H9 (cell line): ENCODE results near the gene GALNT2. TPM values are rescaled to one million over a fixed set of nuclear protein-coding genes. Genes with fewer than 3 reads are reported as not detected.

Experiments used
- DNase-seq: peaks from one replicate; pipeline ENCODE4 v3.0.0-alpha.2; 2017
- H2AFZ ChIP-seq: one replicate; pipeline ENCODE4 v1.6.1; 2013; ENCODE audit warnings: mild to moderate bottlenecking, low read length, control low read depth, moderate library complexity
- H2AK5ac ChIP-seq: 2 replicates; pipeline ENCODE4 v1.6.1; 2013; ENCODE audit warnings: low read length, control low read depth, mixed read lengths; ENCODE audit not compliant: insufficient read length
- H2BK120ac ChIP-seq: one replicate; pipeline ENCODE4 v1.6.1; 2013; ENCODE audit warnings: low read depth, mild to moderate bottlenecking, low read length, control low read depth, inconsistent platforms; ENCODE audit not compliant: poor library complexity, severe bottlenecking
- H2BK12ac ChIP-seq: 2 replicates; pipeline ENCODE4 v1.6.1; 2013; ENCODE audit warnings: low read length, control low read depth, mixed read lengths, low read depth; ENCODE audit not compliant: insufficient read length
- H2BK15ac ChIP-seq: 2 replicates; pipeline ENCODE4 v1.6.1; 2013; ENCODE audit warnings: low read depth, low read length, control low read depth
- H2BK20ac ChIP-seq: one replicate; pipeline ENCODE4 v1.6.1; 2013; ENCODE audit warnings: low read depth, mild to moderate bottlenecking, low read length, control low read depth, inconsistent platforms; ENCODE audit not compliant: poor library complexity, severe bottlenecking
- H2BK5ac ChIP-seq: 2 replicates; pipeline ENCODE4 v1.6.1; 2013; ENCODE audit warnings: low read length, control low read depth, mixed read lengths; ENCODE audit not compliant: insufficient read length
- H3K14ac ChIP-seq: 2 replicates; pipeline ENCODE4 v1.6.1; 2013; ENCODE audit warnings: low read length, control low read depth; ENCODE audit not compliant: insufficient read depth
- H3K18ac ChIP-seq: 2 replicates; pipeline ENCODE4 v1.6.1; 2013; ENCODE audit warnings: low read depth, mild to moderate bottlenecking, mixed read lengths, low read length, control low read depth; ENCODE audit not compliant: insufficient read length
- H3K23ac ChIP-seq: 2 replicates; pipeline ENCODE4 v1.6.1; 2013; ENCODE audit warnings: low read length, control low read depth, mixed read lengths, low read depth; ENCODE audit not compliant: insufficient read length
- H3K23me2 ChIP-seq: 2 replicates; pipeline ENCODE4 v1.6.1; 2013; ENCODE audit warnings: low read depth, mild to moderate bottlenecking, mixed read lengths, low read length, control low read depth; ENCODE audit not compliant: insufficient read length, poor library complexity, severe bottlenecking
- H3K27ac ChIP-seq: 2 replicates; pipeline ENCODE4 v1.5.1; 2013; ENCODE audit warnings: low read length, control low read depth, mixed read lengths, low read depth; ENCODE audit not compliant: insufficient read length
- H3K27me3 ChIP-seq: 2 replicates; pipeline ENCODE4 v1.6.1; 2013; ENCODE audit warnings: low read length, control low read depth, inconsistent platforms; ENCODE audit not compliant: insufficient read depth
- H3K4ac ChIP-seq: 2 replicates; pipeline ENCODE4 v1.6.1; 2013; ENCODE audit warnings: low read depth, mild to moderate bottlenecking, control low read depth, inconsistent platforms, low read length, moderate library complexity
- H3K4me1 ChIP-seq: 2 replicates; pipeline ENCODE4 v1.6.1; 2013; ENCODE audit warnings: low read length, control low read depth, inconsistent platforms; ENCODE audit not compliant: insufficient read depth
- H3K4me2 ChIP-seq: 2 replicates; pipeline ENCODE4 v1.6.1; 2013; ENCODE audit warnings: low read length, control low read depth, mixed read lengths; ENCODE audit not compliant: insufficient read length, insufficient read depth
- H3K56ac ChIP-seq: 2 replicates; pipeline ENCODE4 v1.6.1; 2013; ENCODE audit warnings: low read depth, mild to moderate bottlenecking, mixed read lengths, low read length, control low read depth; ENCODE audit not compliant: insufficient read length
- H3K79me1 ChIP-seq: 2 replicates; pipeline ENCODE4 v1.6.1; 2013; ENCODE audit warnings: low read depth, mild to moderate bottlenecking, moderate library complexity, low read length, control low read depth, inconsistent platforms; ENCODE audit not compliant: insufficient read depth, poor library complexity, severe bottlenecking
- H3K79me2 ChIP-seq: 2 replicates; pipeline ENCODE4 v1.6.1; 2013; ENCODE audit warnings: low read length, control low read depth, inconsistent platforms; ENCODE audit not compliant: insufficient read depth
- H3K9ac ChIP-seq: 2 replicates; pipeline ENCODE4 v1.6.1; 2013; ENCODE audit warnings: low read length, control low read depth, mixed read lengths; ENCODE audit not compliant: insufficient read length; ENCODE audit errors: extremely low read depth
- H3K9me3 ChIP-seq: one replicate; pipeline ENCODE4 v1.6.1; 2013; ENCODE audit warnings: low read depth, low read length, inconsistent platforms; ENCODE audit not compliant: control insufficient read depth
- H3T11ph ChIP-seq: one replicate; pipeline ENCODE4 v1.6.1; 2013; ENCODE audit warnings: mild to moderate bottlenecking, low read length, control low read depth, inconsistent platforms
- H4K20me1 ChIP-seq: one replicate; pipeline ENCODE4 v1.6.1; 2013; ENCODE audit not compliant: control insufficient read depth, insufficient read length, insufficient read depth
- H4K5ac ChIP-seq: 2 replicates; pipeline ENCODE4 v1.6.1; 2013; ENCODE audit warnings: low read depth, mild to moderate bottlenecking, mixed read lengths, low read length, control low read depth; ENCODE audit not compliant: insufficient read length
- H4K8ac ChIP-seq: replicated peaks from 2 replicates; pipeline ENCODE4 v1.6.1; 2013; ENCODE audit warnings: low read length, control low read depth, mixed read lengths, low read depth; ENCODE audit not compliant: insufficient read length
- H4K91ac ChIP-seq: 2 replicates; pipeline ENCODE4 v1.6.1; 2013; ENCODE audit warnings: low read depth, mild to moderate bottlenecking, moderate library complexity, mixed read lengths, low read length, control low read depth; ENCODE audit not compliant: insufficient read length
- H3K27ac Mint-ChIP-seq, 3 experiments: 2 replicates in 2 of 3; 3 replicates in 1 of 3; pipeline ENCODE4 v1.8.0; 2020 to 2021; ENCODE audit warnings: mixed read lengths in 3 of 3, mild to moderate bottlenecking in 1 of 3, moderate library complexity in 1 of 3
- H3K27me3 Mint-ChIP-seq: 2 replicates; pipeline ENCODE4 v1.8.0; 2021; ENCODE audit warnings: low read depth, mild to moderate bottlenecking, moderate library complexity, mixed read lengths
- H3K36me3 Mint-ChIP-seq, 3 experiments: 2 replicates in 2 of 3; 3 replicates in 1 of 3; pipeline ENCODE4 v1.8.0; 2020 to 2021; ENCODE audit warnings: low read depth in 3 of 3, mixed read lengths in 3 of 3; ENCODE audit not compliant: insufficient read depth in 1 of 3
- H3K4me1 Mint-ChIP-seq, 2 experiments: 2 replicates each; pipeline ENCODE4 v1.8.0; 2020; ENCODE audit warnings: mixed read lengths in 2 of 2
- H3K4me3 Mint-ChIP-seq, 2 experiments: 2 replicates in 1 of 2; 3 replicates in 1 of 2; pipeline ENCODE4 v1.8.0; 2020 to 2021; ENCODE audit warnings: mild to moderate bottlenecking in 2 of 2, mixed read lengths in 2 of 2, moderate library complexity in 1 of 2
- H3K9me3 Mint-ChIP-seq, 2 experiments: 2 replicates in 1 of 2; 3 replicates in 1 of 2; pipeline ENCODE4 v1.8.0; 2020; ENCODE audit warnings: mild to moderate bottlenecking in 2 of 2, mixed read lengths in 2 of 2, moderate library complexity in 1 of 2
- WGBS: extraction: QIAGEN DNeasy Blood & Tissue Kit; methylation state at CpG from one replicate; pipeline ENCODE4 v1.1.7; 2013; ENCODE audit warnings: missing lambda C conversion rate, low lambda C conversion rate, mixed read lengths; ENCODE audit not compliant: insufficient read length; ENCODE audit errors: extremely low coverage; 5-methylcytosine and 5-hydroxymethylcytosine counted together
- total RNA-seq: library from RNA; stranded (reverse); gene quantifications from 2 replicates; pipeline ENCODE4 v1.2.1, GENCODE V29; 2021
- TF ChIP-seq, protein P1 (sequence below): fragments of 200-600 bp; sonication (generic); conservative IDR thresholded peaks from 3 replicates; pipeline ENCODE4 v1.8.0; 2021; ENCODE audit warnings: antibody characterized with exemption, mild to moderate bottlenecking

Gene GALNT2
- total RNA-seq, 1 experiment from 2014 or later = 57.6 TPM

GRCh38 chr1:230316864-230317745 lies 250.1 kb downstream of the GALNT2 start:
- Mint-ChIP-seq H3K27ac (no peak overlapping the region; a peak in 1 of 7 replicates), H3K27me3 (no peaks in the 10 kb centered on the region; the same call in none of the 2 replicates), H3K36me3 (peaks cover 8 to 17% (median 13%) of the 10 kb centered on the region in 3 experiments), H3K4me1 (peaks cover 0 to 3% of the 10 kb centered on the region in 2 experiments; a peak in 1 of 4 replicates), H3K9me3 (no peaks in the 10 kb centered on the region), H3K4me3 (no peak overlapping the region)
- Histone ChIP-seq H3T11ph (no peak overlapping the region), H2AK5ac (no peak overlapping the region), H2BK12ac (no peak overlapping the region), H4K20me1 (peaks cover 4% of the 10 kb centered on the region), H2BK20ac (no peak overlapping the region), H3K56ac (no peak overlapping the region), H2BK120ac (no peak overlapping the region), H4K5ac (no peak overlapping the region), H3K4me2 (no peak overlapping the region), H2BK5ac (no peak overlapping the region), H3K27ac (no peak overlapping the region), H3K14ac (no peak overlapping the region), H3K4me1 (no peaks in the 10 kb centered on the region), H3K4ac (no peak overlapping the region), H4K8ac (no peak overlapping the region), H2BK15ac (no peak overlapping the region), H3K23me2 (no peaks in the 10 kb centered on the region), H2AFZ (no peak overlapping the region), H3K9me3 (no peaks in the 10 kb centered on the region), H3K27me3 (no peaks in the 10 kb centered on the region), H3K79me2 (no peaks in the 10 kb centered on the region), H3K79me1 (no peaks in the 10 kb centered on the region), H3K23ac (no peak overlapping the region), H4K91ac (no peak overlapping the region), H3K9ac (no peak overlapping the region), H3K18ac (no peak overlapping the region)
- no peak for DNase-seq
- no CpG with 5 or more reads among the region's 23 CpGs for WGBS
- TF ChIP-seq, protein P1, sequence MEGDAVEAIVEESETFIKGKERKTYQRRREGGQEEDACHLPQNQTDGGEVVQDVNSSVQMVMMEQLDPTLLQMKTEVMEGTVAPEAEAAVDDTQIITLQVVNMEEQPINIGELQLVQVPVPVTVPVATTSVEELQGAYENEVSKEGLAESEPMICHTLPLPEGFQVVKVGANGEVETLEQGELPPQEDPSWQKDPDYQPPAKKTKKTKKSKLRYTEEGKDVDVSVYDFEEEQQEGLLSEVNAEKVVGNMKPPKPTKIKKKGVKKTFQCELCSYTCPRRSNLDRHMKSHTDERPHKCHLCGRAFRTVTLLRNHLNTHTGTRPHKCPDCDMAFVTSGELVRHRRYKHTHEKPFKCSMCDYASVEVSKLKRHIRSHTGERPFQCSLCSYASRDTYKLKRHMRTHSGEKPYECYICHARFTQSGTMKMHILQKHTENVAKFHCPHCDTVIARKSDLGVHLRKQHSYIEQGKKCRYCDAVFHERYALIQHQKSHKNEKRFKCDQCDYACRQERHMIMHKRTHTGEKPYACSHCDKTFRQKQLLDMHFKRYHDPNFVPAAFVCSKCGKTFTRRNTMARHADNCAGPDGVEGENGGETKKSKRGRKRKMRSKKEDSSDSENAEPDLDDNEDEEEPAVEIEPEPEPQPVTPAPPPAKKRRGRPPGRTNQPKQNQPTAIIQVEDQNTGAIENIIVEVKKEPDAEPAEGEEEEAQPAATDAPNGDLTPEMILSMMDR = no peak
